ENCODE data around the gene ITGAL. TPM values are rescaled to one million over a fixed set of nuclear protein-coding genes. Genes with fewer than 3 reads are reported as not detected.

ITGAL gene
- total and polyA plus RNA-seq, 4 donors, result 4.3 to 11.8 (median 6.9) TPM

- peak overlapping the region; percentile 96 to 99 for H3K27ac ChIP-seq (ENCODE audit: low read depth in 1 of 2, low read length in 2 of 2)
- no peak for DNase-seq (ENCODE audit: low spot score)
- TF ChIP-seq SP1 (IDR thresholded peaks at IDR 0.05), result peak; percentile 95
- TF ChIP-seq FOXA1 (IDR thresholded peaks at IDR 0.05), result peak; percentile 45
- TF ChIP-seq ATF3 (IDR thresholded peaks at IDR 0.05), result no peak
- TF ChIP-seq NR2F2 (IDR thresholded peaks at IDR 0.05), result peak; percentile 58
- peak; percentile 76 for TF ChIP-seq ZBTB33 (IDR thresholded peaks at IDR 0.05)
- peak; percentile 57 to 82 for TF ChIP-seq RXRA (IDR thresholded peaks at IDR 0.05)
- peak; percentile 68 for TF ChIP-seq HNF4G (IDR thresholded peaks at IDR 0.05)
- TF ChIP-seq YY1 (IDR thresholded peaks at IDR 0.05), result peak; percentile 92
- TF ChIP-seq EGR1 (IDR thresholded peaks at IDR 0.05; ENCODE audit: low read depth in 2 of 2), result no peak
- peak in 1 of 2 donors; percentile 57 for TF ChIP-seq JUND (IDR thresholded peaks at IDR 0.05)
- TF ChIP-seq REST (IDR thresholded peaks at IDR 0.05), result peak; percentile 78
- peak; percentile 22 to 43 for TF ChIP-seq RAD21 (IDR thresholded peaks at IDR 0.05)
- TF ChIP-seq CTCF (IDR thresholded peaks at IDR 0.05; ENCODE audit: low read depth, low read length, missing input control), result no peak
- TF ChIP-seq FOXA2 (IDR thresholded peaks at IDR 0.05), result peak; percentile 48
- TF ChIP-seq MAX (IDR thresholded peaks at IDR 0.05), result peak; percentile 62
- TF ChIP-seq TAF1 (conservative IDR thresholded peaks at IDR 0.05), result peak; percentile 60
- TF ChIP-seq GABPA (IDR thresholded peaks at IDR 0.05 in 1 of 2, conservative IDR thresholded peaks at IDR 0.05 in 1 of 2), result peak in 1 of 2 donors; percentile 25
- TF ChIP-seq HNF4A (conservative IDR thresholded peaks at IDR 0.05), result peak; percentile 89 to 93
- H3K4me3 ChIP-seq (ENCODE audit: low read depth in 1 of 3, low read length in 3 of 3), result no peak overlapping the region
- H3K27me3 ChIP-seq (ENCODE audit: control insufficient read depth in 4 of 4, insufficient read depth in 4 of 4, low read length in 3 of 4), result no peaks in the 10 kb centered on the region
- H3K36me3 ChIP-seq (ENCODE audit: control insufficient read depth in 4 of 4, insufficient read depth in 3 of 4, low read depth in 1 of 4, low read length in 3 of 4), result peaks cover 0 to 2% (median 0%) of the 10 kb centered on the region in 4 donors
- H3K4me1 ChIP-seq (ENCODE audit: control insufficient read depth in 4 of 4, insufficient read depth in 4 of 4, low read length in 3 of 4), result peaks cover 4 to 30% (median 16%) of the 10 kb centered on the region in 4 donors
- H3K9ac ChIP-seq (ENCODE audit: low read depth in 1 of 2, low read length in 2 of 2), result peak overlapping the region in 1 of 2 donors; percentile 70
- WGBS, result 32% methylated on average over 12 of the region's 12 CpGs
- H3K9me3 ChIP-seq (ENCODE audit: control insufficient read depth in 4 of 4, low read length in 3 of 4), result no peaks in the 10 kb centered on the region
Observed at GRCh38 chr16:30447512-30448226, 24.9 kb upstream of the ITGAL start.
